ENCODE measurements around the gene PPP6R3. TPM values are rescaled to one million over a fixed set of nuclear protein-coding genes. Genes with fewer than 3 reads are reported as not detected.
A peak's percentile ranks its signal among the peaks of the same experiment; 100 is the strongest.

Gene PPP6R3
- polyA plus RNA-seq, 1 donor (not counting 4 experiments of a cell fraction or from before 2014, with no cell fraction given), result 50.2 TPM

- Histone ChIP-seq H3K79me2 (ENCODE audit: control insufficient read depth, insufficient read depth, low read length) (no peaks in the 10 kb centered on the region), H3K9me1 (ENCODE audit: control insufficient read depth, extremely low read depth, insufficient read depth, low read length) (no peaks in the 10 kb centered on the region), H3K4me2 (ENCODE audit: control insufficient read depth, extremely low read depth, insufficient read depth, low read depth, low read length) (no peak overlapping the region), H3K4me3 (ENCODE audit: control insufficient read depth in 2 of 3, extremely low read depth in 1 of 3, insufficient read depth in 2 of 3, low read depth in 1 of 3, low read length in 3 of 3) (no peak overlapping the region), H3K4me1 (ENCODE audit: control insufficient read depth, extremely low read depth, insufficient read depth, low read length) (peaks cover 10% of the 10 kb centered on the region), H4K20me1 (ENCODE audit: control insufficient read depth, extremely low read depth, insufficient read depth, low read length) (no peaks in the 10 kb centered on the region), H3K36me3 (ENCODE audit: control insufficient read depth in 2 of 2, extremely low read depth in 1 of 2, insufficient read depth in 2 of 2, low read length in 2 of 2) (peaks cover 1 to 11% of the 10 kb centered on the region in 2 experiments), H2AFZ (ENCODE audit: control insufficient read depth, low read length) (no peak overlapping the region), H3K27me3 (ENCODE audit: control insufficient read depth, extremely low read depth, insufficient read depth, low read length) (no peaks in the 10 kb centered on the region), H3K9me3 (ENCODE audit: control insufficient read depth, low read depth, low read length) (no peaks in the 10 kb centered on the region), H3K27ac (ENCODE audit: control insufficient read depth, insufficient read depth, low read length) (no peak overlapping the region), H3K9ac (ENCODE audit: control insufficient read depth, extremely low read depth, insufficient read depth, low read length) (no peak overlapping the region)
- dilution Hi-C loops (cut with MboI; ENCODE audit: extremely low pct_ligation_motif_present, low sequenced_read_pairs), result no loop called here
- FAIRE-seq, result no peak
- DNase-seq (ENCODE audit: low read depth, low spot score), result no peak
- TF ChIP-seq CTCF (optimal IDR thresholded peaks at IDR 0.05 in 1 of 3, IDR thresholded peaks at IDR 0.05 in 1 of 3, conservative IDR thresholded peaks at IDR 0.05 in 1 of 3; ENCODE audit: extremely low read depth in 1 of 3, insufficient read depth in 2 of 3, low read length in 3 of 3), result no peak
- no peak for TF ChIP-seq EZH2 (IDR thresholded peaks at IDR 0.05; ENCODE audit: low read length)
These were observed 9.8 kb upstream of the PPP6R3 start for GRCh38 chr11:68450711-68451110.

DNA sequence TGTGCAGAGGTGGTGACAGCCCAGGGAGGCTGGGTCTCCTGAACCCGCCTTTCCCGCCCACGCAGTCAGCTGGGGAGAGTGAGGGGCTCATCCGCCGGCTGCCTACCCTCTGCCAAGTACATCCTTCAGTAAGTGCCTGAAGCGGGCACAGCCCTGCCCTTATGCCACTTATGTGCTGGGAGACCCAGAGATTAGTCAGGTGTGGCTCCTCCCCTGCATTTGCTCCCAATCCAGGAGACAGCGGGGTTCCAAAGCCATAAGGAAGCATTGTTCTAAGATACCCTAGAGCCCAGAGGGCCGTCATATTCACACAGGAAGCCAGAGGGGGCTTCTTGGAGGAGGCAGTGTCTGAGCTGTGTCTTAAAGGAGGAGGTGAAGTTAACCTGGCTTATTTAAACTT, 5.8 kb upstream of the PPP6R3 start:
- Histone ChIP-seq H3K27me3 (ENCODE audit: control insufficient read depth, extremely low read depth, insufficient read depth, low read length) (no peaks in the 10 kb centered on the region), H3K9ac (ENCODE audit: control insufficient read depth, extremely low read depth, insufficient read depth, low read length) (no peak overlapping the region), H3K9me1 (ENCODE audit: control insufficient read depth, extremely low read depth, insufficient read depth, low read length) (no peaks in the 10 kb centered on the region), H3K9me3 (ENCODE audit: control insufficient read depth, low read depth, low read length) (no peaks in the 10 kb centered on the region), H3K27ac (ENCODE audit: control insufficient read depth, insufficient read depth, low read length) (no peak overlapping the region), H3K79me2 (ENCODE audit: control insufficient read depth, insufficient read depth, low read length) (no peaks in the 10 kb centered on the region), H3K4me2 (ENCODE audit: control insufficient read depth, extremely low read depth, insufficient read depth, low read depth, low read length) (peak overlapping the region; percentile 27), H3K36me3 (ENCODE audit: control insufficient read depth in 2 of 2, extremely low read depth in 1 of 2, insufficient read depth in 2 of 2, low read length in 2 of 2) (no peaks in the 10 kb centered on the region), H2AFZ (ENCODE audit: control insufficient read depth, low read length) (no peak overlapping the region), H3K4me3 (ENCODE audit: control insufficient read depth in 2 of 3, extremely low read depth in 1 of 3, insufficient read depth in 2 of 3, low read depth in 1 of 3, low read length in 3 of 3) (no peak overlapping the region), H4K20me1 (ENCODE audit: control insufficient read depth, extremely low read depth, insufficient read depth, low read length) (no peaks in the 10 kb centered on the region), H3K4me1 (ENCODE audit: control insufficient read depth, extremely low read depth, insufficient read depth, low read length) (peaks cover 10% of the 10 kb centered on the region)
- dilution Hi-C loops (cut with MboI; ENCODE audit: extremely low pct_ligation_motif_present, low sequenced_read_pairs), result no loop called here
- peak; percentile 49 for FAIRE-seq
- TF ChIP-seq EZH2 (IDR thresholded peaks at IDR 0.05; ENCODE audit: low read length) (no peak), CTCF (optimal IDR thresholded peaks at IDR 0.05 in 1 of 3, IDR thresholded peaks at IDR 0.05 in 1 of 3, conservative IDR thresholded peaks at IDR 0.05 in 1 of 3; ENCODE audit: extremely low read depth in 1 of 3, insufficient read depth in 2 of 3, low read length in 3 of 3) (no peak)
- no peak for DNase-seq (ENCODE audit: low read depth, low spot score)
